AG10803 (cell line): ENCODE measurements around the gene LEAP2.
A peak's percentile ranks its signal among the peaks of the same experiment; 100 is the strongest.

Experiments
- DNase-seq: peaks from one replicate; pipeline ENCODE4 v3.0.0; 2010; ENCODE audit warnings: low read depth
- H3K4me3 ChIP-seq: 2 replicates; pipeline ENCODE4 v1.5.1; 2011; ENCODE audit warnings: mild to moderate bottlenecking, low read length, control low read depth
- CTCF ChIP-seq: conservative IDR thresholded peaks from 2 replicates; pipeline ENCODE4 v1.5.1; 2011; ENCODE audit warnings: mild to moderate bottlenecking, low read length, control low read depth, inconsistent platforms

Gene LEAP2

DNA sequence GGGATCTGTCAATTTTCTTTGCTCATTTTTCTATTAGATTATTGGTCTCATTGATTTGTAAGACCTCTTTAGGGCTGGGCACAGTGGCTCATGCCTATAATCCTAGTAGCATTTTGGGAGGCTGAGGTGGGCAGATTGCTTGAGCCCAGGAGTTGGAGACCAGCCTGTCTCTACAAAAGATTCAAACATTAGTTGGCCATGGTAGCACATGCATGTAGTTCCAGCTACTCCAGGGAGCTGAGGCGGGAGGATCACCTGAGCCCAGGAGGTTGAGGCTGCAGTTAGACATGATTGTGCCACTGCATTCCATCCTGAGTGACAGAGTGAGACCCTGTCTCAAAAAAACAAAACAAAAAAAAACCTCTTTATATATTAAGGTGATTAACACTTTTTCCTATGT, 36.6 kb upstream of the LEAP2 start:
- H3K4me3 ChIP-seq: no peak overlapping the region
- no peak for DNase-seq
- no peak for TF ChIP-seq CTCF

- no peak for DNase-seq
- H3K4me3 ChIP-seq: no peak overlapping the region
Observed at GRCh38 chr5:132837868-132838267, 35.6 kb upstream of the LEAP2 start.

GRCh38 chr5:132838516-132839282, 34.8 kb upstream of the LEAP2 start:
- TF ChIP-seq CTCF: no peak
- no peak overlapping the region for H3K4me3 ChIP-seq
- no peak for DNase-seq

More at GRCh38 chr5:132837868-132838267, 35.6 kb upstream of the LEAP2 start:
- no peak for TF ChIP-seq CTCF

DNA sequence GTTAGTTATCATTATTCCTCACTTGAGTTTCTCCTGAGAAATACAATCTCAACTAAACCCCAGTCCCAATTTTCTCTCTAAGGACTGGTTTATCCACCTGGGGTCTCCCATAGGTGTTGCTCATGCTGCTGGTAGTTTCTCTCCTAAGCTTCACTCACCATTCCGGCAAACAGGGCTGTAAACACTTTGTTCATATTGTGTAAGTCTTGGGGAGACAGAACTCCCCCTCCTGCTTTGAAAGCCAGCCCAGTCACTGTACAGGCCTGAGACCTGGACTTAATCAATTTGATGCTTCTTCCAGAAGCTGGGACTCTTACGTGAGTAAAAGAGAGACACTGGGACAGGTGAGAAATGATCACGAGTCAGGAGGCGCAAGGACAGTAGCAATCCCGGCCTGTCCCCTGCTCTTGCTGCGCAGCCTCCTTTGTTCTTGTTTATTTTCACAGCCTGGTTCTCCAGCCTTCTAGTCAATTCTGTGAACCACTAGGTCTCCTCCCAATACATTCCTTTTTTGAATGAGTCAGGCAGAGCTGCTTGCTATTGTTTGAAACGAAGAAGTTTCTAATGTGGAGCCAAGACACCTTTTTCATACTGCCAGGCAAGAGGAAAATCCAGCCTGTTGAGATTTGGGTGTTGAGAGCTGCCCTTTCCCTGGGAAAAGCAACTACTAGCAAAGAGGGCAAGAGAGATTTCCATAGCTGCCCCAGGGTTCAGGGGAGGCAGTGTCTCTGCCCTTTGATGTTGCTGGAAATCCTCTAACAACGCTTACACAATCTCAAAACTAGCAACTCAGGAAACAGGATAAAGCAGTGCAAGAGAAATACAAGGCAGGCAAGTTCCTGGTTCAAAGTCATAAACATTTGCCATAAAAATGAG, 33.8 kb upstream of the LEAP2 start:
- H3K4me3 ChIP-seq: no peak overlapping the region
- TF ChIP-seq CTCF: no peak
- peak; percentile 54 for DNase-seq

- DNase-seq: no peak
- H3K4me3 ChIP-seq: no peak overlapping the region
- no peak for TF ChIP-seq CTCF
Observed at GRCh38 chr5:132840313-132840712, 33.2 kb upstream of the LEAP2 start.

DNA sequence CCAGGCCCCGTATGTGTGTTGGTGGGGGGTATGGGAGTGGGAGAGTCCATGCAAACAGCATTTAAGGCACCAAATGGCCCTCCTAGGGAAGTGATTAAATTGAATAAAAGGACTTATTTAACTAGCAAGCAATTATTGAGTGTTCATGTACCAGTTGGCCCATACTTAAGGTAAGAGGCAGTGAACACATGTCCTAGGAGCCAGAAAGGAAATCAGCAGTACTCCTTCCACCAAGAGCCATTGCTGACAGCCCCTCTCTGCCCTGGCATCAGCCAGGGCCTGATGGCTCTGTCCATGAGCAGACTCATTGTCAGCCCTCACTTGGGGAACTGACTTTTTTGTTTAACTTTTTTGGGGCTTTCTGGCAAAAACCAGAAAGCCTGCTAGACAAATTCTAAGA, 32.6 kb upstream of the LEAP2 start:
- no peak for TF ChIP-seq CTCF
- no peak for DNase-seq
- no peak overlapping the region for H3K4me3 ChIP-seq
